ENCODE data around the gene KLHDC8B.

KLHDC8B gene

GRCh38 chr3:49171119-49171774 lies at the start of gene KLHDC8B:
Gene KLHDC8B (plus strand): TSS chr3:49171598. CDS start chr3:49172770, 1,172 bp downstream.
- DNase-seq (ENCODE audit: low spot score), result peak; percentile 73

- DNase-seq (ENCODE audit: low spot score), result no peak
Measured at GRCh38 chr3:49122022-49122421, 49.4 kb upstream of the KLHDC8B start.

- no peak for DNase-seq (ENCODE audit: low spot score)
Measured at GRCh38 chr3:49122451-49122850, 48.9 kb upstream of the KLHDC8B start.

- DNase-seq (ENCODE audit: low spot score), result no peak
Measured at GRCh38 chr3:49122886-49123545, 48.4 kb upstream of the KLHDC8B start.

GRCh38 chr3:49123687-49124086 lies 47.7 kb upstream of the KLHDC8B start:
- DNase-seq (ENCODE audit: low spot score), result no peak

GRCh38 chr3:49124203-49124602 lies 47.2 kb upstream of the KLHDC8B start:
- DNase-seq (ENCODE audit: low spot score), result no peak

- no peak for DNase-seq (ENCODE audit: low spot score)
Measured at GRCh38 chr3:49124991-49125670, 46.3 kb upstream of the KLHDC8B start.

GRCh38 chr3:49131040-49131439 lies 40.4 kb upstream of the KLHDC8B start:
- DNase-seq (ENCODE audit: low spot score), result no peak

GRCh38 chr3:49131576-49131975 lies 39.8 kb upstream of the KLHDC8B start:
- DNase-seq (ENCODE audit: low spot score), result no peak

GRCh38 chr3:49132073-49132436 lies 39.3 kb upstream of the KLHDC8B start:
- no peak for DNase-seq (ENCODE audit: low spot score)

GRCh38 chr3:49132437-49133225 lies 38.8 kb upstream of the KLHDC8B start, which contains the start of gene LAMB2:
Gene LAMB2 (minus strand): TSS chr3:49133050. CDS start chr3:49132867, 183 bp downstream.
- DNase-seq (ENCODE audit: low spot score), result peak; percentile 76

- DNase-seq (ENCODE audit: low spot score), result peak; percentile 83
Measured at GRCh38 chr3:49133226-49133951, 38.0 kb upstream of the KLHDC8B start.

GRCh38 chr3:49134471-49135265 lies 36.7 kb upstream of the KLHDC8B start:
- peak; percentile 27 for DNase-seq (ENCODE audit: low spot score)

- no peak for DNase-seq (ENCODE audit: low spot score)
Measured at GRCh38 chr3:49135499-49135898, 35.9 kb upstream of the KLHDC8B start.

GRCh38 chr3:49140080-49140479 lies 31.3 kb upstream of the KLHDC8B start:
- no peak for DNase-seq (ENCODE audit: low spot score)

- no peak for DNase-seq (ENCODE audit: low spot score)
Measured at GRCh38 chr3:49148159-49148558, 23.2 kb upstream of the KLHDC8B start.

GRCh38 chr3:49151610-49152009 lies 19.8 kb upstream of the KLHDC8B start:
- DNase-seq (ENCODE audit: low spot score), result no peak

GRCh38 chr3:49153349-49153912 lies 18.0 kb upstream of the KLHDC8B start:
- no peak for DNase-seq (ENCODE audit: low spot score)

- DNase-seq (ENCODE audit: low spot score), result no peak
Measured at GRCh38 chr3:49157289-49157688, 14.1 kb upstream of the KLHDC8B start.

- peak; percentile 63 for DNase-seq (ENCODE audit: low spot score)
Measured at GRCh38 chr3:49158103-49158709, 13.2 kb upstream of the KLHDC8B start.

All from RKO (cell line).